Heart left ventricle (tissue), 13 donors: ENCODE results near the gene PHB1.

ENCODE experiments used
- CTCF ChIP-seq, 12 donors: fragments of 200-600 bp; sonication (generic) in 4 of 12; IDR thresholded peaks; one replicate each; pipeline versions ENCODE4 v1.5.0 to v1.8.0; 2018 to 2022; ENCODE audit warnings: antibody characterized with exemption in 12 of 12, mild to moderate bottlenecking in 5 of 12
- POLR2A ChIP-seq, 2 donors: fragments of 450-650 bp; IDR thresholded peaks; one replicate each; pipeline ENCODE4 v1.6.1; 2017; ENCODE audit warnings: antibody characterized with exemption in 2 of 2, mild to moderate bottlenecking in 2 of 2, moderate library complexity in 2 of 2
- donor health status: ischemic (EF 13 %, LVEDD 7.1; RV severe dilation, severe dysfunction).
- donor health status: DM: no; HTN: yes; CAD: no.
- donor health status: DM: no; HTN: no; CAD: no.
- donor health status: ischemic (EF 25% LVEDD 6.9; RV normal size, moderate dysfunction).
- donor health status: ischemic (EF 25% LVEDD 5.7; RV mildly dilated, moderate dysfunction).
- donor health status: ischemic (EF 35%, LVEDD 5.7; RV mildly dilated, moderate dysfunction).
- donor health status: nonischemic (EF 11% LVEDD 7.7; RV severe dilation, severe dysfunction).
- donor health status: DM: yes; HTN: yes; CAD: no.
- donor health status: PGD.
- donor health status: ischemic (EF 29% LVEDD 5.4; RV normal size, mild dysfunction).
- donor health status: nonischemic (EF 23%, LVEDD 6.1; RV moderate dilation, normal function).

GRCh38 chr17:49407086-49407485, 7.6 kb downstream of the PHB1 start:
- TF ChIP-seq CTCF (IDR thresholded peaks at IDR 0.05) (no peak), POLR2A (IDR thresholded peaks at IDR 0.05) (no peak)
